Breast epithelium (tissue), 4 donors: Measurements from ENCODE around the gene FNDC3B. TPM values are rescaled to one million over a fixed set of nuclear protein-coding genes. Genes with fewer than 3 reads are reported as not detected.

Source experiments
- DNase-seq, 2 donors: peaks; one replicate each; pipeline ENCODE4 v3.0.0-alpha.2; 2019; ENCODE audit warnings: low spot score in 2 of 2
- H3K27ac ChIP-seq, 2 donors: fragments of 200-600 bp; sonication (generic) in 1 of 2; one replicate each; pipeline ENCODE4 v1.5.1; 2016 to 2019; ENCODE audit warnings: mild to moderate bottlenecking in 1 of 2
- H3K27me3 ChIP-seq, 2 donors: fragments of 200-600 bp; sonication (generic) in 1 of 2; one replicate each; pipeline versions ENCODE4 v1.5.1 to v1.6.0; 2017 to 2019; ENCODE audit warnings: control low read depth in 1 of 2, mild to moderate bottlenecking in 1 of 2
- H3K36me3 ChIP-seq: fragments of 200-600 bp; one replicate; pipeline ENCODE4 v1.5.1; 2019
- H3K4me1 ChIP-seq, 2 donors: fragments of 200-600 bp; sonication (generic); one replicate each; pipeline ENCODE4 v1.5.1; 2016 to 2019; ENCODE audit warnings: control low read depth in 1 of 2
- H3K4me3 ChIP-seq, 3 donors: fragments of 200-600 bp; sonication (generic); 1 replicate in 2 of 3; 2 replicates in 1 of 3; pipeline ENCODE4 v1.5.1; 2016 to 2019; ENCODE audit warnings: mild to moderate bottlenecking in 3 of 3, moderate library complexity in 2 of 3
- H3K9me3 ChIP-seq, 2 donors: fragments of 200-600 bp; sonication (generic) in 1 of 2; one replicate each; pipeline ENCODE4 v1.5.1; 2016 to 2019; ENCODE audit warnings: control low read depth in 1 of 2
- CTCF ChIP-seq, 3 donors: fragments of 450-650 bp; IDR thresholded peaks; one replicate each; pipeline ENCODE4 v1.5.1; 2016 to 2017; ENCODE audit warnings: antibody characterized with exemption in 3 of 3, mild to moderate bottlenecking in 3 of 3, moderate library complexity in 3 of 3
- POLR2A ChIP-seq: fragments of 450-650 bp; IDR thresholded peaks from one replicate; pipeline ENCODE4 v1.6.1; 2016; ENCODE audit warnings: antibody characterized with exemption, mild to moderate bottlenecking, moderate library complexity
- POLR2AphosphoS5 ChIP-seq, 3 donors: sonication (generic); formaldehyde crosslinking; IDR thresholded peaks; one replicate each; pipeline ENCODE4 v1.6.1; 2017; ENCODE audit warnings: antibody characterized with exemption in 3 of 3
- intact Hi-C: fragments of 100-400 bp; cut with DNase I; formaldehyde crosslinking; loops from one replicate; pipeline ENCODE4 v1.15.1; 2023; ENCODE audit warnings: low total_unique reads
- total RNA-seq, 3 donors: library from RNA; depleted of rRNA; stranded (reverse); fragments of >200 nt; gene quantifications; one replicate each; pipeline ENCODE4 v1.1.0, GENCODE V29; 2016

Gene FNDC3B
- total RNA-seq, 3 donors from 2014 or later, result 131 to 172 (median 149) TPM

GRCh38 chr3:172354931-172355499 lies 315.6 kb downstream of the FNDC3B start:
- H3K9me3 ChIP-seq, result no peaks in the 10 kb centered on the region
- TF ChIP-seq CTCF (IDR thresholded peaks at IDR 0.05) (no peak), POLR2A (no peak), POLR2AphosphoS5 (IDR thresholded peaks at IDR 0.05) (no peak)

GRCh38 chr3:172355836-172356235 lies 316.5 kb downstream of the FNDC3B start:
- Histone ChIP-seq H3K4me1 (no peaks in the 10 kb centered on the region), H3K27me3 (no peaks in the 10 kb centered on the region), H3K4me3 (no peak overlapping the region), H3K27ac (peak overlapping the region; percentile 47 to 58), H3K9me3 (no peaks in the 10 kb centered on the region), H3K36me3 (no peaks in the 10 kb centered on the region)
- DNase-seq, result no peak
- intact Hi-C loops, result no loop called here
- TF ChIP-seq POLR2AphosphoS5 (IDR thresholded peaks at IDR 0.05) (no peak), POLR2A (no peak), CTCF (IDR thresholded peaks at IDR 0.05) (no peak)

More at GRCh38 chr3:172354931-172355499, 315.6 kb downstream of the FNDC3B start:
- Histone ChIP-seq H3K36me3 (no peaks in the 10 kb centered on the region), H3K4me1 (no peaks in the 10 kb centered on the region), H3K27me3 (no peaks in the 10 kb centered on the region), H3K27ac (peak overlapping the region; percentile 33 to 47), H3K4me3 (no peak overlapping the region)
- intact Hi-C loops, result no loop called here
- DNase-seq, result no peak

DNA sequence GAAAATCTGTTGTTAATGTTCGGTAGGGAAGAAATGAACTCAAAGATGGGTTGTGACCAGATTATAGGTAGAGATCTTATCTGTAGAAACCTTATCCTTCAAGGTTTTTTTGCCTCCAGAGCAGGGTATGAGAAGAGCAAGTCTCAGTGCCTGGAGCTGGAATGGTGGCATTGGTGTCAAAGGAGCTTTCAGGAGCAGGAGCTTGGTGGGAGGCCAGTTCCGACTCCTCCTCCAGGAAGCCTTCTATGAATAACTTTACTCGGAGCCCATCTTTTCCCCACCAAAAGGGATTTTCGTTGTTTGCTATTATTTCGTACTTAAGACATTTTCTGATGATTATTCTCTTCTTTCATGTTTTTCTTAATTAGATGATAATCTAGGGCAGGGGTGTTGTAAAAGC lies 317.0 kb downstream of the FNDC3B start:
- Histone ChIP-seq H3K4me1 (no peaks in the 10 kb centered on the region), H3K27me3 (no peaks in the 10 kb centered on the region), H3K36me3 (no peaks in the 10 kb centered on the region), H3K27ac (peak overlapping the region; percentile 47 to 58), H3K4me3 (no peak overlapping the region), H3K9me3 (no peaks in the 10 kb centered on the region)
- DNase-seq, result no peak
- intact Hi-C loops, result no loop called here
- TF ChIP-seq POLR2A, result no peak
- TF ChIP-seq POLR2AphosphoS5 (IDR thresholded peaks at IDR 0.05), result no peak
- TF ChIP-seq CTCF (IDR thresholded peaks at IDR 0.05), result no peak

DNA sequence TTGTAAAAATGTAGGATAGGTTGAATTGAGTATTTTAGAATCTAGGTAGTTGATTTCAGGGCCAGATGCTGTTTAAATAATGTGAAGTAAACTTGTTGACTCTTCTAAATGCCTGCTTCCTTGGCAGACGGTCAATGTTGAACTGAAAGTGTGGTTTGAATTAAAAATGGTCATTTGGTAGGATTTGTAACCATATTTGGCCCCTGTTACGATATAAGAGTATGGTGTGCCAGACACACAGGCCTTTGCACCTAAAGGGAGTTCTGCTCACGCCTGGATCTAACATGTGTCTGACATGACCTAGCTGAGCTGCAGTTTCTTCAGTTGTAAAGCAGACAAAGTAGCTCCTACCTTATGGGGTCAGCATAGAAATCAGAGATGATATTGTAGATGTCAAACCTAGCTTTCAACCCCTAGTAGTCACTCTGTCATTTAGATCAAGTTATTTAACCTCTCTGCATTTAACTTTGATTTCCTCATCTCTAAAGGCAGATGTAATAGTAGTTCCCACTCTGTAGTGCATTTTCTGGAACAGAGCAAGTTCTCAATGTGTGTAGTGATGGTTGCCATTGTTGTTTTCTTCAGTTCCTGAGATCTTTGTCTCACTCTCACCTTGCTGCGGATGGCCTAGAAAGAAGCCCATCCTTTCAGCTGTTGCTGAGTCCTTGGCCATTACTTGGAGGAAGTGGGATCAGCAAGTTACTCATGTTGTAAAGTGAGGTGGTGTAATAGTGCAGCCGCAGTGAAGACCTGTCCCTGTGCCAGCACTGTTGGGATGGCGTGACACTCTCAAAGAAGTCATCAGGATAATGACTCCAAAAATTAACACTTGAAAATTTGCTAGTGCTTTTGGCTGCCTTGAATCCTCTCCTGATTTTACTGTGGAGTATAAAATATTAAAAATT lies 318.7 kb downstream of the FNDC3B start:
- TF ChIP-seq CTCF (IDR thresholded peaks at IDR 0.05), result no peak
- TF ChIP-seq POLR2A, result no peak
- TF ChIP-seq POLR2AphosphoS5 (IDR thresholded peaks at IDR 0.05), result no peak
- H3K4me1 ChIP-seq, result no peaks in the 10 kb centered on the region
- H3K4me3 ChIP-seq, result no peak overlapping the region
- no peak for DNase-seq
- H3K36me3 ChIP-seq, result peaks cover under 1% of the 10 kb centered on the region
- no peaks in the 10 kb centered on the region for H3K27me3 ChIP-seq
- H3K9me3 ChIP-seq, result no peaks in the 10 kb centered on the region
- peak overlapping the region; percentile 48 to 59 for H3K27ac ChIP-seq
- intact Hi-C loops, result no loop called here

GRCh38 chr3:172359231-172359630 lies 319.9 kb downstream of the FNDC3B start:
- TF ChIP-seq POLR2A, result no peak
- TF ChIP-seq POLR2AphosphoS5 (IDR thresholded peaks at IDR 0.05), result no peak
- TF ChIP-seq CTCF (IDR thresholded peaks at IDR 0.05), result no peak
- Histone ChIP-seq H3K27me3 (no peaks in the 10 kb centered on the region), H3K4me1 (no peaks in the 10 kb centered on the region), H3K27ac (no peak overlapping the region), H3K36me3 (peaks cover 5% of the 10 kb centered on the region), H3K4me3 (no peak overlapping the region), H3K9me3 (no peaks in the 10 kb centered on the region)
- no peak for DNase-seq
- intact Hi-C loops, result no loop called here
